Central memory CD8-positive, alpha-beta T cell (primary cell): ENCODE data around the gene TRIP12.
"Not testable (repeated sequence)": the region's sequence is repeated elsewhere in the genome, so short reads cannot be mapped to it uniquely, and the experiment has no call there.

Experiments used
- ATAC-seq: fragments of 150-1000 bp; cut with Tn5 transposase; replicated peaks from 2 replicates; pipeline ENCODE4 v1.10.0; 2022; ENCODE audit warnings: mild to moderate bottlenecking, moderate FRiP score, moderate number of reproducible peaks; ENCODE audit not compliant: poor library complexity, severe bottlenecking; ENCODE audit errors: extremely low read depth
- DNase-seq, 2 donors: peaks; one replicate each; pipeline ENCODE4 v3.0.0; 2021; ENCODE audit warnings: low spot score in 2 of 2
- H3K27ac Mint-ChIP-seq: one replicate; pipeline ENCODE4 v1.8.0; 2022; ENCODE audit warnings: low read depth, mild to moderate bottlenecking, moderate library complexity, mixed read lengths
- H3K27me3 Mint-ChIP-seq: one replicate; pipeline ENCODE4 v1.8.0; 2022; ENCODE audit warnings: mixed read lengths
- H3K36me3 Mint-ChIP-seq: one replicate; pipeline ENCODE4 v1.8.0; 2022; ENCODE audit warnings: mild to moderate bottlenecking, moderate library complexity, mixed read lengths; ENCODE audit not compliant: insufficient read depth
- H3K4me1 Mint-ChIP-seq: one replicate; pipeline ENCODE4 v1.8.0; 2022; ENCODE audit warnings: mixed read lengths
- H3K4me3 Mint-ChIP-seq: one replicate; pipeline ENCODE4 v1.8.0; 2022; ENCODE audit warnings: mild to moderate bottlenecking, moderate library complexity, mixed read lengths
- H3K9me3 Mint-ChIP-seq: one replicate; pipeline ENCODE4 v1.8.0; 2022; ENCODE audit warnings: mixed read lengths

Gene TRIP12

GRCh38 chr2:229858351-229858750 is 63.5 kb downstream of the TRIP12 start:
- no peak for DNase-seq
- peaks cover 23% of the 10 kb centered on the region for H3K4me1 Mint-ChIP-seq
- peaks cover 31% of the 10 kb centered on the region for H3K36me3 Mint-ChIP-seq
- H3K4me3 Mint-ChIP-seq = no peak overlapping the region
- H3K27ac Mint-ChIP-seq = peak overlapping the region; percentile 52
- no peaks in the 10 kb centered on the region for H3K9me3 Mint-ChIP-seq
- no peak for ATAC-seq
- no peaks in the 10 kb centered on the region for H3K27me3 Mint-ChIP-seq

GRCh38 chr2:229857634-229858033 is 64.2 kb downstream of the TRIP12 start:
- Mint-ChIP-seq H3K36me3 (peaks cover 30% of the 10 kb centered on the region), H3K4me1 (peaks cover 30% of the 10 kb centered on the region), H3K4me3 (no peak overlapping the region), H3K27ac (peak overlapping the region; percentile 29), H3K27me3 (no peaks in the 10 kb centered on the region), H3K9me3 (no peaks in the 10 kb centered on the region)
- ATAC-seq (no peak), DNase-seq (no peak)

- Mint-ChIP-seq H3K4me1 (peaks cover 38% of the 10 kb centered on the region), H3K27me3 (no peaks in the 10 kb centered on the region), H3K4me3 (no peak overlapping the region), H3K9me3 (no peaks in the 10 kb centered on the region), H3K36me3 (peaks cover 32% of the 10 kb centered on the region), H3K27ac (no peak overlapping the region)
- DNase-seq (no peak), ATAC-seq (no peak)
Observed at GRCh38 chr2:229856413-229856812, 65.4 kb downstream of the TRIP12 start.

GRCh38 chr2:229855116-229855515 is 66.7 kb downstream of the TRIP12 start:
- H3K9me3 Mint-ChIP-seq = no peaks in the 10 kb centered on the region
- peak overlapping the region; percentile 88 for H3K27ac Mint-ChIP-seq
- DNase-seq (no peak), ATAC-seq (no peak)
- peaks cover 31% of the 10 kb centered on the region for H3K36me3 Mint-ChIP-seq
- H3K4me1 Mint-ChIP-seq = peaks cover 34% of the 10 kb centered on the region
- no peaks in the 10 kb centered on the region for H3K27me3 Mint-ChIP-seq
- no peak overlapping the region for H3K4me3 Mint-ChIP-seq

GRCh38 chr2:229852565-229852964 is 69.2 kb downstream of the TRIP12 start:
- ATAC-seq = peak; percentile 94
- no peaks in the 10 kb centered on the region for H3K9me3 Mint-ChIP-seq
- H3K4me3 Mint-ChIP-seq = no peak overlapping the region
- no peaks in the 10 kb centered on the region for H3K27me3 Mint-ChIP-seq
- H3K36me3 Mint-ChIP-seq = peaks cover 21% of the 10 kb centered on the region
- H3K4me1 Mint-ChIP-seq = peaks cover 43% of the 10 kb centered on the region
- peak; percentile 27 to 46 for DNase-seq
- H3K27ac Mint-ChIP-seq = peak overlapping the region; percentile 81

GRCh38 chr2:229851870-229852269 is 69.9 kb downstream of the TRIP12 start:
- no peaks in the 10 kb centered on the region for H3K9me3 Mint-ChIP-seq
- peaks cover 19% of the 10 kb centered on the region for H3K36me3 Mint-ChIP-seq
- peak overlapping the region; percentile 84 for H3K27ac Mint-ChIP-seq
- no peak for DNase-seq
- no peaks in the 10 kb centered on the region for H3K27me3 Mint-ChIP-seq
- ATAC-seq = no peak
- peak overlapping the region; percentile 59 for H3K4me3 Mint-ChIP-seq
- H3K4me1 Mint-ChIP-seq = peaks cover 43% of the 10 kb centered on the region

- H3K4me3 Mint-ChIP-seq = peak overlapping the region; percentile 59
- DNase-seq (peak in 1 of 2 donors; percentile 18), ATAC-seq (peak; percentile 64)
- H3K27ac Mint-ChIP-seq = peak overlapping the region; percentile 84
- H3K9me3 Mint-ChIP-seq, H3K27me3 Mint-ChIP-seq: not testable (repeated sequence)
- H3K4me1 Mint-ChIP-seq = peaks cover 43% of the 10 kb centered on the region
- peaks cover 16% of the 10 kb centered on the region for H3K36me3 Mint-ChIP-seq
Observed at GRCh38 chr2:229850355-229851275, 71.2 kb downstream of the TRIP12 start.

- Mint-ChIP-seq H3K9me3 (no peaks in the 10 kb centered on the region), H3K27me3 (no peaks in the 10 kb centered on the region), H3K27ac (peak overlapping the region; percentile 4), H3K4me1 (peaks cover 47% of the 10 kb centered on the region), H3K4me3 (peak overlapping the region; percentile 23), H3K36me3 (peaks cover 17% of the 10 kb centered on the region)
- no peak for ATAC-seq
- no peak for DNase-seq
Observed at GRCh38 chr2:229849073-229849472, 72.7 kb downstream of the TRIP12 start.

- no peak for ATAC-seq
- Mint-ChIP-seq H3K4me3 (no peak overlapping the region), H3K27ac (no peak overlapping the region), H3K36me3 (peaks cover 32% of the 10 kb centered on the region), H3K4me1 (peaks cover 27% of the 10 kb centered on the region), H3K27me3 (no peaks in the 10 kb centered on the region), H3K9me3 (no peaks in the 10 kb centered on the region)
- DNase-seq = no peak
Observed at GRCh38 chr2:229843613-229844012, 78.2 kb downstream of the TRIP12 start.

GRCh38 chr2:229838729-229839128 is 83.1 kb downstream of the TRIP12 start:
- Mint-ChIP-seq H3K4me3 (no peak overlapping the region), H3K36me3 (peaks cover 25% of the 10 kb centered on the region)
- DNase-seq = no peak

GRCh38 chr2:229836847-229837246 is 85.0 kb downstream of the TRIP12 start:
- Mint-ChIP-seq H3K9me3 (no peaks in the 10 kb centered on the region), H3K36me3 (peaks cover 28% of the 10 kb centered on the region), H3K27ac (peak overlapping the region; percentile 62), H3K27me3 (no peaks in the 10 kb centered on the region), H3K4me1 (peaks cover 46% of the 10 kb centered on the region), H3K4me3 (no peak overlapping the region)
- ATAC-seq = no peak
- DNase-seq = no peak

More at GRCh38 chr2:229838729-229839128, 83.1 kb downstream of the TRIP12 start:
- H3K9me3 Mint-ChIP-seq = no peaks in the 10 kb centered on the region
- H3K27me3 Mint-ChIP-seq = no peaks in the 10 kb centered on the region
- H3K4me1 Mint-ChIP-seq = peaks cover 33% of the 10 kb centered on the region
- no peak for ATAC-seq
- H3K27ac Mint-ChIP-seq = no peak overlapping the region

- peak overlapping the region; percentile 71 for H3K27ac Mint-ChIP-seq
- peak; percentile 87 for ATAC-seq
- peaks cover 53% of the 10 kb centered on the region for H3K4me1 Mint-ChIP-seq
- peak overlapping the region; percentile 13 for H3K4me3 Mint-ChIP-seq
- no peak for DNase-seq
- no peaks in the 10 kb centered on the region for H3K9me3 Mint-ChIP-seq
- H3K27me3 Mint-ChIP-seq = no peaks in the 10 kb centered on the region
- H3K36me3 Mint-ChIP-seq = peaks cover 26% of the 10 kb centered on the region
Observed at GRCh38 chr2:229835596-229836283, 86.1 kb downstream of the TRIP12 start.

- Mint-ChIP-seq H3K4me1 (peaks cover 53% of the 10 kb centered on the region), H3K36me3 (peaks cover 19% of the 10 kb centered on the region)
- not testable (repeated sequence) for DNase-seq, H3K27me3 Mint-ChIP-seq, ATAC-seq, H3K27ac Mint-ChIP-seq, H3K9me3 Mint-ChIP-seq, H3K4me3 Mint-ChIP-seq
Observed at GRCh38 chr2:229834368-229834767, 87.4 kb downstream of the TRIP12 start.
